ENCODE data around the gene NIN. TPM values are rescaled to one million over a fixed set of nuclear protein-coding genes. Genes with fewer than 3 reads are reported as not detected.
"Not testable (repeated sequence)": the region's sequence is repeated elsewhere in the genome, so short reads cannot be mapped to it uniquely, and the experiment has no call there.

Gene NIN
- polyA plus RNA-seq, 3 donors = 34.6 to 36.0 (median 35.1) TPM

- no peak for DNase-seq (ENCODE audit: low read depth in 3 of 3, low spot score in 2 of 3)
Observed at GRCh38 chr14:50726372-50727107, 104.4 kb downstream of the NIN start.

DNA sequence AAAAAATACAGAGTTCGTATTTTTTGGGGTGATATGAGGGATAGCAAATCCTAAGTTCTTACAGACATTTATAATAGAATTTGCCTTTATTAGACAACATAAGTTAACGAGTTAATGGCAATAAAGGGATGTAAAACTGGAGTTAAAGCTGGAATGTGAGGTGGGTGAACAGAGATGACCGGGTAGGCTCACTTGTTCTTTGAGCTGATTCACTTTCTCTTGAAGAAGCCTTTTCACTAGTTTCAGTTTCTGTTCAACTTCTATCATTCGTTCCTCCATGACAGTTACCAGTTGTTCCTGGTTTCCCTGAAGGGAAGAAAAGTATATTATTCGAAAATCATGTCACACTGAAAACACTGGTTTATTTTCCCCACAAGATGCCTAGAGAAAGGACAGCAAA is 105.2 kb downstream of the NIN start:
- no peak for DNase-seq (ENCODE audit: low read depth in 3 of 3, low spot score in 2 of 3)

GRCh38 chr14:50719911-50720759 is 110.8 kb downstream of the NIN start:
- DNase-seq (ENCODE audit: low read depth in 3 of 3, low spot score in 2 of 3) = no peak

DNA sequence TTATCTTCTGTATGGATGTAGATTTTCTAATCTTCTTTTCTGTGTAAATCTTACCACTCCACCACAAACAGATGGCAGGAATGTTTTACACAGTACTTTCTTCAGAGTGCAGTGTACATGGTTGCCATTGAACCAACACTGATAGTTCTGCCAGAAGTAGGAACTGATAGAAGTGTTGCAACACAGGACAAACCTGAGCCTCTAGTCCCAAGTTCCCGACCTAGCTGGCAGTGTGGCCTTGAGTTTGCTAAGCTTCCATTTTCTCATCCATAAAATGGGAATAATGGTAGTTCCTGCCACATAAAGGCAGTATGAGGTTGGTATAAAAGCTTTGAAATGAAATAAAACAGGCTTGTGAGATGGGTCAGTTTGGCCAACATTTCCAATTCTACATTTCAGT is 112.0 kb downstream of the NIN start:
- DNase-seq (ENCODE audit: low read depth in 3 of 3, low spot score in 2 of 3) = no peak

- no peak for DNase-seq (ENCODE audit: low read depth in 3 of 3, low spot score in 2 of 3)
Observed at GRCh38 chr14:50717811-50718210, 113.2 kb downstream of the NIN start.

- no peak for DNase-seq (ENCODE audit: low read depth in 3 of 3, low spot score in 2 of 3)
Observed at GRCh38 chr14:50714450-50715073, 116.4 kb downstream of the NIN start.

- no peak for DNase-seq (ENCODE audit: low read depth in 3 of 3, low spot score in 2 of 3)
Observed at GRCh38 chr14:50711043-50711442, 119.9 kb downstream of the NIN start.

DNA sequence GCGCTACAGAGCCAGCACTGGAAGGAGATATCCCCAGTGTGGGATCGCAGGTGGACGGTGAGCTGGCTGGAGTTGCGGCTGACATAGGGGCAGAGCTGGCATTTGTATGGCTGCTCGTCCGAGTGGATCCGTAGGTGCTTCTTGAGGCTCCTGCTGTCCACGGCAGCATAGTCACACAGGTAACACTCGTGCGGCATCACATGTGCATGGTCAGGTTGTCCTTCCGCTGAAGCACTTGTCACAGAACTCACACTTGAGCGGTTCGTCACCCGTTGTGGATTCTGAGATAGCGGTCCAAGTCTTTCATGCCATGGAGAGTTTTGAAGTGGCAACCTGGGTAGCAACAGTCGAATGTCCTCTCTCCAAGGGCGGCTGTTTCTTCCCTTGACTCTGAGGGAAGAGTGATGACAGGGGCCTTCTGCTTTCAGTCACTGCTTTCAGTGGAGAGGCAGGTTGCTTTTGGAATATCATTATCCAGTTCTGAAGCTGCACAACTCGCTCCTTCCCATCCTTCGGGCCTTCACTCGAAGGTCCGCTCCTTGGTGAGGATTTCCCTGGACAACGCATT is 125.9 kb downstream of the NIN start:
- no peak for DNase-seq (ENCODE audit: low read depth in 3 of 3, low spot score in 2 of 3)

DNA sequence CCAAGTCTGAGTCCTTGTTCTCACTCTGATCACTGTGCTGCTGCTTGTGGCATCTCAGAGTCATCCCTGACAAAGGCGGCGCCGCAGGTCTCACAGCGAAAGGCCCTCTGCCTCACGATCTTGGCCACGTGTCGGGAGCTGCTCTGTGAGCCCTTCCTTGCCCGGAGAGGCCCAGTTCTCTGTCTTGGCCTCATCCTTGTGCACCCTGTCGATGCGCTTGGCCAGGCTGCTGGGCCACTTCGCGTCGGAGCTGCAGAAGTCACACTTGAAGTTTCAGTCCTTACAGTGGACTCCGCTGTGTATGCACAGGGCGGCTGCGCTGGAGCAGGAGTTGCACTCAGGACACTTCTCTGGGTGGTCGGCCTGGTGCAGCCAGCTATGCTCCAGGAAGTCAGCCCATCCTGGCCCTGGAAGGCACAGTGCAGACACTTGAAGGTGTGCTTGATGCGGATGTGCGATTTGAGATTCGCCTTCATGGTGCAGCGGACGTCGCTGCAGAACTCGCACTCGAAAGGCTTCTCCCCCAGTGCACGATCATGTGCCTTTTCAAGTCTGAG is 126.4 kb downstream of the NIN start:
- DNase-seq (ENCODE audit: low read depth in 3 of 3, low spot score in 2 of 3) = no peak

- no peak for DNase-seq (ENCODE audit: low read depth in 3 of 3, low spot score in 2 of 3)
Observed at GRCh38 chr14:50697659-50698290, 133.2 kb downstream of the NIN start.

GRCh38 chr14:50694260-50694659 is 136.7 kb downstream of the NIN start:
- DNase-seq (ENCODE audit: low read depth in 3 of 3, low spot score in 2 of 3) = not testable (repeated sequence)

GRCh38 chr14:50688875-50689274 is 142.1 kb downstream of the NIN start:
- DNase-seq (ENCODE audit: low read depth in 3 of 3, low spot score in 2 of 3) = no peak

- DNase-seq (ENCODE audit: low read depth in 3 of 3, low spot score in 2 of 3) = no peak
Observed at GRCh38 chr14:50679674-50680073, 151.3 kb downstream of the NIN start.

DNA sequence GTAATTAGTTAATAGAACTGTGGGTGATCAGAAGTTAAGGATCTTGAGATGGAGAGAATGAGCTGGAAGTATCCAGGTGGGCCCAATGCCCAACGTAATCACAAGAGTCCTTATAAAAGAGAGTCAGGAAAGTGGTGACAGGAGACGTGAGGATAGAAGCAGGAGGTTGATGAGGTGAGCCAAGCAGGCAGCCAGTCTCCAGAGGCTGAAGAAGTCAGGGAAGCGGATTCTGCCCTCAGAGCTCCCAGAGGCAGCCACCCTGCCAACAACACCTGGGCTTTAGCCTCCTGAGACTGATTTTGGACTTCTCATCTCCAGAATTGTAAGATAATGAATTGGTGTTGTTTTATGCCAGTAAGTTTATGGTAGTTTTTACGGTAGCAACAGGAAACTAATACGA is 152.8 kb downstream of the NIN start:
- DNase-seq (ENCODE audit: low read depth in 3 of 3, low spot score in 2 of 3) = no peak

GRCh38 chr14:50677527-50678063 is 153.4 kb downstream of the NIN start:
- DNase-seq (ENCODE audit: low read depth in 3 of 3, low spot score in 2 of 3) = no peak

DNA sequence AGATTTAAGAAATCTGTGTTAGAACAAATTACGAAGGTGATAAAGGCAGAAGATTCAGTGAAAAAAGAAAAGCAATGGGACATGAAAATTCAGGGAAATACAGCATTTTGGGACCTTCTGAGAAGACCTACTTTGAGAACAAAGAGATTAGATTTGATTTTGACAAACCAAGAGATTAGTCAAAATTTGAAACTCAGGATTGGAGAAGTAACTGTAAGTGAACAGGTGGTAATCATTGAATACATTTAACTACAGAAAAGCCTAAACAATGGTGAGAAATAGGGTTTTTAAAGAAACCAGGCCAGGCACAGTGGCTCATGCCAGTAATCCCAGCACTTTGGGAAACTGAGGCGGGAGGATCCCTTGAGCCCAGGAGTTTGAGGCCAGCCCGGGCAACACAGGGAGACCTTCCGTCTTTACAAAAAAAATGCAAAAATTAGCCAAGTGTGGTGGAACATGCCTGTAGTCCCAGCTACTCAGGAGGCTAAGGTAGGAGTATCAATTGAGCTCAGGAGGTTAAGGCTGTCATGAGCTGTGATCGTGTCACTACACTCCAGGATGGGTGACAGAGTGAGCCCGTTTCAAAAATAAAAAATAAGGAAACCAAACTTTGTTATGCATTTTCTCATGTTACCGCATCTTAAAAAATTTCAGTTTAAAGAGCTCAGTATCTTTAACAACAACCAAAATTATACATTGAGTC is 154.0 kb downstream of the NIN start:
- no peak for DNase-seq (ENCODE audit: low read depth in 3 of 3, low spot score in 2 of 3)

GRCh38 chr14:50675597-50675996 is 155.4 kb downstream of the NIN start:
- DNase-seq (ENCODE audit: low read depth in 3 of 3, low spot score in 2 of 3) = no peak

DNA sequence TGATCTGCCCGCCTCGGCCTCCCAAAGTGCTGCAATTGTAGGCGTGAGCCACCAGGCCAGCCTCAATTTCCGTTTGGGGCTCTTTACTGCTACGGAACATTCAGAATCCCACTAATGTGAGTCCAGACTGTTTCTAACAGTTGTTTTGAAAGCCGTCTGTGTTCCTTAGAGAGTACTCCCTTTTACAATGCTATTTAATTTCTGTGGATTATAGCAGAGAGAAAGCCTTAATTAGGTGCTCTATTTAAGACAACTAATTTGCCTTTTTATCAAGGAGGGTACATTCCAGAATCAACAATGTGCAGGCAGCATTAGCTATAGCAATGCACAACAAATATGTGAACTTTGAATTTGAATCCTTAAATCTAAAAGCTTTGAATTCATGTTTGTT is 160.1 kb downstream of the NIN start:
- DNase-seq (ENCODE audit: low read depth in 3 of 3, low spot score in 2 of 3) = no peak

DNA sequence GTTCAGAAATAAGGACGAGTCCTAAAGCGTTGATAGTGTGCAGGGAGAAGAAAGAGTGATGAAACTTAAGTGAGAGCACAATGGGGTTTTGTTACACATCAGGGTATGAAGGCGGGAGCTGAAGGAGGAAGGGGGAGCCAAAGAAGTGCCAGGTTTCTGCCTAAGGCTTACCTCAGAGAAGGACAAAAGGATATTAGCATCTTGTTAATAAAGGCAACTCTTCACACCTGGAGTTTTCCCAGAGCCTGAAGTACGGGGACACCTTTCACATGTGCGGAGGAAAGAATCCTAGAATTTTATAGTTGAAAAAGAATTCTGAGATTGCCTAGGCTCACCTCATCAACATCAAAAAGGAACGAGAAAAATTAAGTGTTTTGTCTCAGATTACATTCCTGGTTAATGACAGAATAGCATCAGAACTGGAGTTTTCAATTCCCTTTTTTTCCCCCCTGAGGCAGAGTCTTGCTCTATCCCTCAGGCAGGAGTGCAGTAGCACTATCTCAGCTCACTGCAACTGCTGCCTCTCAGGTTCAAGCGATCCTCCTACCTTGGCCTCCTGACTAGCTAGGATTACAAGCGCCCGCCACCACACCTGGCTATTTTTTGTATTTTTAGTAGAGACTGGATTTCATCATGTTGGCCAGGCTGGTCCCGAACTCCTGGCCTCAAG is 160.6 kb downstream of the NIN start:
- DNase-seq (ENCODE audit: low read depth in 3 of 3, low spot score in 2 of 3) = no peak
